ENCODE measurements around the gene NFYA.
"Not testable (repeated sequence)": the region's sequence is repeated elsewhere in the genome, so short reads cannot be mapped to it uniquely, and the experiment has no call there.

NFYA gene

DNA sequence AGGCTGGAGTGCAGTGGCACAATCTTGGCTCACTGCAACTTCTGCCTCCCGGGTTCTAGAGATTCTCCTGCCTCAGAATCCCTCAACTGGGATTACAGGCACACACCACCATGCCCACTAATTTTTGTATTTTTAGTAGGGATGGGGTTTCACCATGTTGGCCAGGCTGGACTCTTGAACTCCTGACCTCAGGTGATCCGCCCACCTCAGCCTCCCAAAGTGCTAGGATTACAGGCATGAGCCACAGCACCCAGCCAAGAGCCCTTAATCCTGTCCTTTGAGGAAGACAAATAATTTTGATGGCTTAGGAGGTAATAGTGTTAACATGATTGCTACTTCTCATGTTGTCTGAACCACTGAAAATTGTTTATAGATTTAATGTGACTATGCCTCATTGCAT is 42.3 kb downstream of the NFYA start:
- not testable (repeated sequence) for DNase-seq (ENCODE audit: low read depth in 1 of 2, low spot score in 1 of 2)

DNA sequence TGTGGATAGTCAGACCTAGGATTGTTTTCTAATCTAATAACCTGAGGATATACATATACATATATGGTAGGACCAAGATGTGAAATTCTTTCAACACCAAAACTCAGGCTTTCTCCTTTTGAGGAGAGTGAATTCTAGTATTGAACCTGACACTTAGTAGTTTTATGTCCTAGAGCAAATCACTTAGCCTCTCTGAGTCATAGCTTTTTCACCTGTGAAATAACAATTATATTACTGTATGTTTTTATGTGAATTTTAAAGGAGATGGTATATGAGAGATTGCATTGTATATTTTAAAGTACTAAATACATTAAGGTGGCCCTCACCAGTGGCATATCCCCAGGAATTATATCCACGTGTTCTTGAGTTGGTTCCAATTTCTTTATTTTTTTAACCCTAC is 46.7 kb downstream of the NFYA start:
- DNase-seq (ENCODE audit: low read depth in 1 of 2, low spot score in 1 of 2), result no peak

DNA sequence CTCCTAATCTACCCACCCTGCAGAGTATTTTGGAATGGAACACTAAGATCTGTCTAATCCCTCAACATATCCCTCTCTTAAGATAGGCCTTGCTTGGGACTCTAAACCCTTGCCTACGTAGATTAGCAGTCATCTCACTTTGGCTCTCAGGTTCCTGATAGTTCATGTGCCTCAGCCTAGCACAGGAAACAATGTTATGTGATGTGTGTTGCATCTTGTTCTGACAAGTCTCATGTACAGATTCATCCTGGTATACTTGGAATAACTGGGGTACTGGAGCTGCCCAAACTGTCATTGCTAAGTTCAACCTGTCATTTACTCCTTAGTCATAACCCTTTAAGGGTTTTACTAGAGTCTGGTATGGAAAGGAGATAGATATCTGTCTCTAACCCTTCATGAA is 47.3 kb downstream of the NFYA start:
- no peak for DNase-seq (ENCODE audit: low read depth in 1 of 2, low spot score in 1 of 2)

DNA sequence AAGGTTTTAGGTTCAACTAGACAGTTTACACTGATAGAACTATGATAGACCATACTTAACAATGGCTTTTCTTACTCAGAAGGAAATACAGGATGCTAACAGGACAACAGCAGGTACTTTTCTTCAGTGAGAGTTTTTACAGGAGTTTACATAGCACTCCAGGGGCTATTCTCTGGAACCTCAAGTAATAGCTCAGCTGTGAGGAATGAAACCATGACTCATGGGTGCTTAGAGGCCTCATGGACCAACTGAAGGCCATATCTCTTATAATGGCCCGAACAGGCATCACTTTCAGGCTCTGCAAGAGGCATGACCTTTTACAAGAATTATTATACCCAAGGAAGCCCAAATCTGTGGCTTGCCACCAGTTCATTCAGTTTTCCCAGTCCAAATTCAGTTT is 49.6 kb downstream of the NFYA start:
- no peak for DNase-seq (ENCODE audit: low read depth in 1 of 2, low spot score in 1 of 2)

DNA sequence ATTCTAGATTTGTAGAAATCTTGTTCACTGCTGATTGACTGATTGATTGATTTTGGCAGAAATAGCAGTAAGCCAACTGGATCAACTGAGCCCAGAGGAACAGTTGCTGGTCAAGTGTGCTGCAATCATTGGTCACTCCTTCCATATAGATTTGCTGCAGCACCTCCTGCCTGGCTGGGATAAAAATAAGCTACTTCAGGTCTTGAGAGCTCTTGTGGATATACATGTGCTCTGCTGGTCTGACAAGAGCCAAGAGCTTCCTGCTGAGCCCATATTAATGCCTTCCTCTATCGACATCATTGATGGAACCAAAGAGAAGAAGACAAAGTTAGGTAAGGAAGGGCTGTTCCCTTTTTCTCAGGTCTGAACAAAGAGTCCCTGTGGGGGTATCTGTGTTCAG is 50.1 kb downstream of the NFYA start:
- no peak for DNase-seq (ENCODE audit: low read depth in 1 of 2, low spot score in 1 of 2)

DNA sequence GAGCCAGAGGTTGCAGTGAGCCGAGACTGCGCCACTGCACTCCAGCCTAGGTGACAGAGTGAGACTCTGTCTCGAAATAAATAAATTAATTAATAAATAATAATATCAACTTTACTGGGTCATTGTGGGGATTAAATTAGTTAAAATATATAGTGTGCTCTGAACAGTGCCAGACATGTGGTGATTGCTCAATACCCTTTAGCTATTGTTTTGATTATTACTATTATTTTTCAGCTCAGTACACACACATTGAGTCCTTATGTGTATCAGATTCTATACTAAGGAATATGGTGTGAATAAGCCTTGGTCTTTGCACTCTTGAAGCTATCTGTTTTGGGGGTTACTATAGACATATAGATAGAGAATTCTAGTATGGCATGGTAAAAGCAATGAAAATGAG is 52.5 kb downstream of the NFYA start:
- no peak for DNase-seq (ENCODE audit: low read depth in 1 of 2, low spot score in 1 of 2)

DNA sequence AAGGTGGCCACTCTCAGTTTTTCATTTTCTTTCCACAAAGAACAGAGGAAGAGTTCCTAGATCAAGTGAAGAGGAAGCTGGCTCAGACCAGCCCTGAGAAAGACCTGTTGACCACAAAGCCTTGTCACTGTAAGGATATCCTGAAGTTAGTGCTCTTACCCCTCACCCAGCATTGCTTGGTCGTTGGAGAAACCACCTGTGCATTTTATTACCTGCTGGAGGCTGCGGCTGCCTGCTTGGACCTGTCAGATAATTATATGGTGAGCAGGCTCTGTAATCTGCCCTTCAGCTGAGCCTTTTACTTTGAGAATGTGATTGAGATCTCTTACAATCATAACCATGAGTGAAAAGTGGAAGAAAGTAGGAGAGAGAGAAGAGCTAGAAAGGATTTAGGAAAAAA is 59.5 kb downstream of the NFYA start:
- no peak for DNase-seq (ENCODE audit: low read depth in 1 of 2, low spot score in 1 of 2)

DNA sequence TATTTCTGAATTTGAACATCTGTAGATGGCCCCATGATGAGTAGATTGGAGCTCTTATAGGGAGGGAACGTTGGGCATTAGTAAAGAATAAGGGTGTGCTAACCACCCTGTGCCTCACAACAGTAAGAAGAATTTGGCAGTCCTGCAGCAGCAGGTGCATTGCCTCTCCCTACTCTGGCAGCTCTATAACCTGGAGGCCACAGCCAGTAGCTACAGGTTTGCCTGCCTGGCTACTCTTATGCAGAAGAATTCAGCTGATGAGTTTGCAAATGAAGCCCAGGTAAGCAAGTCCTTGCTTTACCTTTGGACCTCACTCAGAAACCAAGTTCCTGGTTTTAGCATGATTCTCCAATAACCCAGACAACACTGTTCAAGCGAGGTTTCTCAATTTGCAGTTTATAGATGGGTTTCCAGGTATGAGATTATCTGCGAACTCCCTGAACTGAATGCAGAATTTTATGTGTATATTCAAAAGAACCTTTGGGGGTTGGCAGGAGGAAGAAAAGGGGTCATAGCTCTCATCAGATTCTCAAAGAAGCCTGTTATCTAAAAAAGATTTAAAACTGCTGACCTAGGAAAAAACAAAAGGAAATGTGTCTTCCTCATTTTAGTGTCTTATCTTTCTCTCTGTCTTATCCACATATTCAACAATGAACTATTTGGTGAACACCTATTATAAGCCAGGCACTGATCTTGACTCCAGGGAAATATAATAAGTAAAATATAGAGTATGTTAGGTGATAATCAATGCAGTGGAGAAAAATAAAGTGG is 62.5 kb downstream of the NFYA start:
- no peak for DNase-seq (ENCODE audit: low read depth in 1 of 2, low spot score in 1 of 2)

DNA sequence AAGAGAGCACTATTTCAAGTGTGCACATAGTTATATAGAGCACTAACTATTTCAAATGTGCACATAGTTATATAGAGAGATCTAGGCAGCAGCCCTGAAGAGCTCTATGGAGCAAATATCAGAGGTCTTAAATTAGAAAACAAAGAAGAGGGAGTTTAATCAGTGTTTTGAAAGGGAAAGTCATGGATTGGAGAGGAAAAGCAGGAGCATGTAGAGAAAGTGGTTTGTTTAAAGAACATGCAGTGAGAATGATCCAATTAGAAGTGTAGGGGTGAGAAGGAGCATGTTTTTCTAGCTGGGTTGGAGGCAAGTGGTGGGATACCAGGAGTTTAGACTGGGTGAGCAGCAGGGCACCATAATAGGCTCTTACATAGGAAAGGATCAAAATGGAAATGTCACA is 64.1 kb downstream of the NFYA start:
- no peak for DNase-seq (ENCODE audit: low read depth in 1 of 2, low spot score in 1 of 2)

DNA sequence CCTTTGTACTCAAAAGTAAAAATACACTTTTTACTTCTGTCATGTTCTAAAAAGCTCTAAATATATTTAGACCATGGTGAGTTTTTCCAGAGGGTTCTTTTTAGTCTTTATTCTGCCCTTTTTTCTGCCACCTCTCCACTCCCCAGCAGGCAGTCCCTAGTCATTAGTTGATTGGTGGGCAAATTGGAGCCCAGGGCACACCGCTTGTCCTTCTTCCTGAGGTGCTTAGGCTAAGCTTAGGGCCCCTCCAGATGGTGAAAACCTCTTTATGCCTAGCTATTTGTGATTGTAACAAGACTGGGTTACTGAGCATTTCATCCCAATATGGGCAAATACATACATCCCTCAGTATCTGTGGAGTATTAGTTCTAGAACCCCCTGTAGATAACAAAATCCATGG is 75.1 kb downstream of the NFYA start:
- DNase-seq (ENCODE audit: low read depth in 1 of 2, low spot score in 1 of 2), result no peak
